Body of pancreas (tissue), 4 donors: ENCODE data around the gene CPEB1. TPM values are rescaled to one million over a fixed set of nuclear protein-coding genes. Genes with fewer than 3 reads are reported as not detected.

Experiments used
- ATAC-seq: fragments of 150-250 bp; one replicate; pipeline ENCODE4 v1.9.1; 2016
- DNase-seq, 4 donors: peaks; one replicate each; pipeline ENCODE4 v3.0.0-alpha.2; 2019
- H3K27ac ChIP-seq, 4 donors: fragments of 200-600 bp; sonication (generic); 1 replicate in 3 of 4; 2 replicates in 1 of 4; pipeline versions ENCODE4 v1.5.1 to v1.6.1; 2016 to 2019; ENCODE audit warnings: mild to moderate bottlenecking in 1 of 4, mixed read lengths in 1 of 4, moderate library complexity in 1 of 4
- H3K27me3 ChIP-seq, 2 donors: fragments of 200-600 bp; sonication (generic); one replicate each; pipeline ENCODE4 v1.6.0; 2016; ENCODE audit warnings: mild to moderate bottlenecking in 1 of 2
- H3K36me3 ChIP-seq, 2 donors: fragments of 200-600 bp; sonication (generic); replicated peaks in 1 of 2; 2 replicates each; pipeline ENCODE4 v1.5.1; 2016; ENCODE audit warnings: low read depth in 2 of 2; ENCODE audit not compliant: insufficient read depth in 1 of 2
- H3K4me1 ChIP-seq: fragments of 200-600 bp; sonication (generic); one replicate; pipeline ENCODE4 v1.6.0; 2016
- H3K4me3 ChIP-seq, 2 donors: fragments of 200-600 bp; sonication (generic); 1 replicate in 1 of 2; 2 replicates in 1 of 2; pipeline ENCODE4 v1.5.1; 2016 to 2019
- H3K9me3 ChIP-seq, 3 donors: fragments of 200-600 bp; sonication (generic); 1 replicate in 2 of 3; 2 replicates in 1 of 3; pipeline ENCODE4 v1.5.1; 2016
- CTCF ChIP-seq, 7 experiments: fragments of 450-650 bp in 4 of 7; fragments of 200-600 bp in 3 of 7; sonication (generic) in 3 of 7; IDR thresholded peaks; one replicate each; pipeline ENCODE4 v1.5.1; 2016 to 2019; ENCODE audit warnings: antibody characterized with exemption in 7 of 7
- POLR2A ChIP-seq, 3 donors: fragments of 450-650 bp; IDR thresholded peaks; one replicate each; pipeline ENCODE4 v1.6.1; 2016; ENCODE audit warnings: antibody characterized with exemption in 3 of 3, mild to moderate bottlenecking in 2 of 3
- WGBS, 2 donors: methylation state at CpG; one replicate each; pipeline ENCODE4 v1.1.5; 2017; 5-methylcytosine and 5-hydroxymethylcytosine counted together
- intact Hi-C: fragments of 100-400 bp; cut with DNase I; formaldehyde crosslinking; loops from one replicate; pipeline ENCODE4 v1.15.1; 2023
- total RNA-seq, 2 donors: library from RNA; depleted of rRNA; stranded (reverse); fragments of >200 nt; gene quantifications; one replicate each; pipeline ENCODE4 v1.1.0, GENCODE V29; 2016

The CPEB1 gene
- total RNA-seq, 2 donors from 2014 or later, result 1.0 TPM; not detected in 1

- WGBS, 2 donors, result 47 to 77% methylated on average over 1 of the region's 1 CpG
- H3K4me3 ChIP-seq, result no peak overlapping the region
These were observed 13.2 kb upstream of the CPEB1 start for GRCh38 chr15:82660378-82660777.

GRCh38 chr15:82656641-82657266 lies 9.6 kb upstream of the CPEB1 start:
- no peak for TF ChIP-seq CTCF (IDR thresholded peaks at IDR 0.05)
- no peak for TF ChIP-seq POLR2A (IDR thresholded peaks at IDR 0.05)
- intact Hi-C loops, result no loop called here
- no peaks in the 10 kb centered on the region for H3K27me3 ChIP-seq
- DNase-seq (no peak), ATAC-seq (no peak)
- no peaks in the 10 kb centered on the region for H3K9me3 ChIP-seq
- H3K4me1 ChIP-seq, result no peaks in the 10 kb centered on the region
- no peak overlapping the region for H3K27ac ChIP-seq
- no peak overlapping the region for H3K4me3 ChIP-seq
- WGBS, 2 donors, result 56 to 64% methylated on average over 7 of the region's 7 CpGs
- no peaks in the 10 kb centered on the region for H3K36me3 ChIP-seq

More at GRCh38 chr15:82660378-82660777, 13.2 kb upstream of the CPEB1 start:
- H3K9me3 ChIP-seq, result no peaks in the 10 kb centered on the region
- no peak for ATAC-seq
- H3K27me3 ChIP-seq, result no peaks in the 10 kb centered on the region
- H3K27ac ChIP-seq, result no peak overlapping the region
- TF ChIP-seq CTCF (IDR thresholded peaks at IDR 0.05) (no peak), POLR2A (IDR thresholded peaks at IDR 0.05) (no peak)
- H3K36me3 ChIP-seq, result no peaks in the 10 kb centered on the region
- no peak for DNase-seq
- intact Hi-C loops, result no loop called here
- H3K4me1 ChIP-seq, result no peaks in the 10 kb centered on the region

- 67 to 81% methylated on average over 2 to 3 of the region's 3 CpGs for WGBS, 2 donors
- no peaks in the 10 kb centered on the region for H3K27me3 ChIP-seq
- H3K4me1 ChIP-seq, result no peaks in the 10 kb centered on the region
- TF ChIP-seq CTCF (IDR thresholded peaks at IDR 0.05), result no peak
- no peak for TF ChIP-seq POLR2A (IDR thresholded peaks at IDR 0.05)
- no peaks in the 10 kb centered on the region for H3K36me3 ChIP-seq
- no peak overlapping the region for H3K4me3 ChIP-seq
- no peak overlapping the region for H3K27ac ChIP-seq
- intact Hi-C loops, result no loop called here
- no peaks in the 10 kb centered on the region for H3K9me3 ChIP-seq
- no peak for DNase-seq
- ATAC-seq, result no peak
These were observed 8.4 kb upstream of the CPEB1 start for GRCh38 chr15:82655606-82656005.

- no peaks in the 10 kb centered on the region for H3K4me1 ChIP-seq
These were observed 6.5 kb upstream of the CPEB1 start for GRCh38 chr15:82653483-82654168.

More at GRCh38 chr15:82653483-82654168, 6.5 kb upstream of the CPEB1 start:
- intact Hi-C loops, result no loop called here
- no peak for DNase-seq
- Histone ChIP-seq H3K36me3 (no peaks in the 10 kb centered on the region), H3K27me3 (no peaks in the 10 kb centered on the region), H3K27ac (no peak overlapping the region), H3K4me3 (no peak overlapping the region), H3K9me3 (no peaks in the 10 kb centered on the region)
- no peak for ATAC-seq
- TF ChIP-seq POLR2A (IDR thresholded peaks at IDR 0.05) (no peak), CTCF (IDR thresholded peaks at IDR 0.05) (no peak)
- WGBS, 2 donors, result 56 to 64% methylated on average over 3 of the region's 3 CpGs
